ENCODE measurements around the gene ENPP3.

DNA sequence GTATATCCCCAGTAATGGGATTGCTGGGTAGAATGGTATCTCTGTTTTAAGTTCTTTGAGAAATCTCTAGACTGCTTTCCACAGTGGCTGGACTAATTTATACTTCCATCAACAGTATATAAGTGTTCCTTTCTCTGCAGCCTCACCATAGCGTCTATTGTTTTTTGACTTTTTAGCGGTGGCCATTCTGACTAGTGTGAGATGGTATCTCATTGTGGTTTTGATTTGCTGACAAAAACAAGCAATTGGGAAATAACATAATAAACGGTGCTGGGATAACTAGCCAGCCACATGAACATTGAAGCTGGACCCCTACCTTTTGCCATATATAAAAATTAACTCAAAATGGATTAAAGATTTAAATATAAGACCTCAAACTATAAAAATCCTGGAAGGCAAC, 49.9 kb downstream of the ENPP3 start:
- TF ChIP-seq, protein P1, sequence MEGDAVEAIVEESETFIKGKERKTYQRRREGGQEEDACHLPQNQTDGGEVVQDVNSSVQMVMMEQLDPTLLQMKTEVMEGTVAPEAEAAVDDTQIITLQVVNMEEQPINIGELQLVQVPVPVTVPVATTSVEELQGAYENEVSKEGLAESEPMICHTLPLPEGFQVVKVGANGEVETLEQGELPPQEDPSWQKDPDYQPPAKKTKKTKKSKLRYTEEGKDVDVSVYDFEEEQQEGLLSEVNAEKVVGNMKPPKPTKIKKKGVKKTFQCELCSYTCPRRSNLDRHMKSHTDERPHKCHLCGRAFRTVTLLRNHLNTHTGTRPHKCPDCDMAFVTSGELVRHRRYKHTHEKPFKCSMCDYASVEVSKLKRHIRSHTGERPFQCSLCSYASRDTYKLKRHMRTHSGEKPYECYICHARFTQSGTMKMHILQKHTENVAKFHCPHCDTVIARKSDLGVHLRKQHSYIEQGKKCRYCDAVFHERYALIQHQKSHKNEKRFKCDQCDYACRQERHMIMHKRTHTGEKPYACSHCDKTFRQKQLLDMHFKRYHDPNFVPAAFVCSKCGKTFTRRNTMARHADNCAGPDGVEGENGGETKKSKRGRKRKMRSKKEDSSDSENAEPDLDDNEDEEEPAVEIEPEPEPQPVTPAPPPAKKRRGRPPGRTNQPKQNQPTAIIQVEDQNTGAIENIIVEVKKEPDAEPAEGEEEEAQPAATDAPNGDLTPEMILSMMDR (IDR thresholded peaks at IDR 0.05): no peak
- TF ChIP-seq REST (IDR thresholded peaks at IDR 0.05; ENCODE audit: low read depth, low read length) (no peak), MXI1 (IDR thresholded peaks at IDR 0.05; ENCODE audit: low read depth, low read length) (no peak), RAD21 (IDR thresholded peaks at IDR 0.05; ENCODE audit: low read length) (no peak), RFX5 (IDR thresholded peaks at IDR 0.05; ENCODE audit: low read length) (no peak)
- TF ChIP-seq, protein P2, sequence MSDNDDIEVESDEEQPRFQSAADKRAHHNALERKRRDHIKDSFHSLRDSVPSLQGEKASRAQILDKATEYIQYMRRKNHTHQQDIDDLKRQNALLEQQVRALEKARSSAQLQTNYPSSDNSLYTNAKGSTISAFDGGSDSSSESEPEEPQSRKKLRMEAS (IDR thresholded peaks at IDR 0.05; ENCODE audit: low read depth): no peak
